Ishikawa (cell line): ENCODE data around the gene HTRA2.

Source experiments
- EP300 ChIP-seq: IDR thresholded peaks from 2 replicates; pipeline ENCODE4 v1.6.1; 2012; ENCODE audit warnings: borderline replicate concordance
- NFIC ChIP-seq: IDR thresholded peaks from 2 replicates; pipeline ENCODE4 v1.6.1; 2012
- RAD21 ChIP-seq: IDR thresholded peaks from 2 replicates; pipeline ENCODE4 v1.6.1; 2012; ENCODE audit warnings: low read depth
- REST ChIP-seq: IDR thresholded peaks from 2 replicates; pipeline ENCODE4 v1.6.1; 2012; ENCODE audit warnings: low read depth, mild to moderate bottlenecking
- TCF12 ChIP-seq: IDR thresholded peaks from 2 replicates; pipeline ENCODE4 v1.6.1; 2012; ENCODE audit warnings: low read depth
- USF1 ChIP-seq: IDR thresholded peaks from 2 replicates; pipeline ENCODE4 v1.6.1; 2012

GRCh38 chr2:74481431-74481830 lies 48.3 kb upstream of the HTRA2 start:
- TF ChIP-seq NFIC (no peak), REST (no peak), TCF12 (no peak), EP300 (no peak), USF1 (no peak), RAD21 (no peak)
